GM18951 (cell line): Measurements from ENCODE around the gene CEACAM7.

Experiments used
- POLR2A ChIP-seq: IDR thresholded peaks from 4 replicates; pipeline ENCODE4 v1.6.1; 2011; ENCODE audit warnings: mild to moderate bottlenecking; ENCODE audit not compliant: insufficient read length, insufficient read depth; ENCODE audit errors: extremely low read depth
- in situ Hi-C: fragments of 300-500 bp; cut with MboI; formaldehyde crosslinking; loops from one replicate; pipeline ENCODE4 v1.12.0; 2022; ENCODE audit warnings: low sequenced_read_pairs, mixed read lengths, inconsistent platforms; ENCODE audit not compliant: unreplicated experiment

Gene CEACAM7

DNA sequence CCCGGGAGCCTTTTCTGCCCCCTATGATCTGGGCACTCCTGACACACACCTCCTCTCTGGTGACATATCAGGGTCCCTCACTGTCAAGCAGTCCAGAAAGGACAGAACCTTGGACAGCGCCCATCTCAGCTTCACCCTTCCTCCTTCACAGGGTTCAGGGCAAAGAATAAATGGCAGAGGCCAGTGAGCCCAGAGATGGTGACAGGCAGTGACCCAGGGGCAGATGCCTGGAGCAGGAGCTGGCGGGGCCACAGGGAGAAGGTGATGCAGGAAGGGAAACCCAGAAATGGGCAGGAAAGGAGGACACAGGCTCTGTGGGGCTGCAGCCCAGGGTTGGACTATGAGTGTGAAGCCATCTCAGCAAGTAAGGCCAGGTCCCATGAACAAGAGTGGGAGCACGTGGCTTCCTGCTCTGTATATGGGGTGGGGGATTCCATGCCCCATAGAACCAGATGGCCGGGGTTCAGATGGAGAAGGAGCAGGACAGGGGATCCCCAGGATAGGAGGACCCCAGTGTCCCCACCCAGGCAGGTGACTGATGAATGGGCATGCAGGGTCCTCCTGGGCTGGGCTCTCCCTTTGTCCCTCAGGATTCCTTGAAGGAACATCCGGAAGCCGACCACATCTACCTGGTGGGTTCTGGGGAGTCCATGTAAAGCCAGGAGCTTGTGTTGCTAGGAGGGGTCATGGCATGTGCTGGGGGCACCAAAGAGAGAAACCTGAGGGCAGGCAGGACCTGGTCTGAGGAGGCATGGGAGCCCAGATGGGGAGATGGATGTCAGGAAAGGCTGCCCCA lies 8.5 kb upstream of the CEACAM7 start:
- no peak for TF ChIP-seq POLR2A
- in situ Hi-C loops: no loop called here

DNA sequence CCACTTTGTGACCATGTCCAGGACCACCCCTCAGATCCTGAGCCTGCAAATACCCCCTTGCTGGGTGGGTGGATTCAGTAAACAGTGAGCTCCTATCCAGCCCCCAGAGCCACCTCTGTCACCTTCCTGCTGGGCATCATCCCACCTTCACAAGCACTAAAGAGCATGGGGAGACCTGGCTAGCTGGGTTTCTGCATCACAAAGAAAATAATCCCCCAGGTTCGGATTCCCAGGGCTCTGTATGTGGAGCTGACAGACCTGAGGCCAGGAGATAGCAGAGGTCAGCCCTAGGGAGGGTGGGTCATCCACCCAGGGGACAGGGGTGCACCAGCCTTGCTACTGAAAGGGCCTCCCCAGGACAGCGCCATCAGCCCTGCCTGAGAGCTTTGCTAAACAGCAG lies 7.7 kb upstream of the CEACAM7 start:
- in situ Hi-C loops: no loop called here
- TF ChIP-seq POLR2A: no peak

GRCh38 chr19:41694831-41695635 lies 7.0 kb upstream of the CEACAM7 start:
- in situ Hi-C loops: no loop called here
- TF ChIP-seq POLR2A: no peak

DNA sequence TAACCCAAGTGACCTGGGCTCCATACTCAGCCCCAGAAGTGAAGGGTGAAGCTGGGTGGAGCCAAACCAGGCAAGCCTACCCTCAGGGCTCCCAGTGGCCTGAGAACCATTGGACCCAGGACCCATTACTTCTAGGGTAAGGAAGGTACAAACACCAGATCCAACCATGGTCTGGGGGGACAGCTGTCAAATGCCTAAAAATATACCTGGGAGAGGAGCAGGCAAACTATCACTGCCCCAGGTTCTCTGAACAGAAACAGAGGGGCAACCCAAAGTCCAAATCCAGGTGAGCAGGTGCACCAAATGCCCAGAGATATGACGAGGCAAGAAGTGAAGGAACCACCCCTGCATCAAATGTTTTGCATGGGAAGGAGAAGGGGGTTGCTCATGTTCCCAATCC lies 6.1 kb upstream of the CEACAM7 start:
- in situ Hi-C loops: no loop called here

DNA sequence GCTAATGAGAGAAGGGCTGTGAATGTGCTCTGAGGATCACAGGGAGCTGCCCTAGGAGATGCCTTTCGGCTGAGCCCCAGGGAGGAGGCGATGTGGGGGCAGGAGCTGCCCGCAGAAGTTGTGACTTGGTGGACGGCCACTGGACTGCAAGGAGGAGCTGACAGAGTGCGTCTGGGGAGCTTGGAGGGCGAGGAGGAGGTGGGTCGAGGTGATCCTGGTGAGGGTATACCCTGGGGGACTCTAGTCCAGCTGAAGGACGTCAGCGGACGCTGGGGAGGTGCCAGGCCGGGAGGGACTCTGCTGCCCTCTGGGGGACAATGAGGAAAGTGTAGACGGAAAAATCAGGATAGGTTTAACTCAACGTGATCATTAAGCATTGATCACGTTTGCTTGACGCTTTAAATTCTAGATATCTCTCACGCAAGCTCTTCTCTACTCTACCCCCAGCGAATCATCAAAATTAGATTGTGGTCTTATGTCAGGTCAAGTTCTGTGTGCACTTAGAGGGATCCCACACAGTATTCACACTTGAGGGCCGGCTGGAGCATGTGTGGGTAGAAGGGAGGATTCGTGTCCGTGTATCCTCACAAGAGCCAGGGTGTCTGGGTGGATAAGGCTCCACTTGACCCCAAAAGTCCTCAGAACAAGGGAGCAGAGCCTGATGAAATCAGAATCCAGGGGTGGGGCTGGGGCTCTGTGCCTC lies 3.3 kb upstream of the CEACAM7 start:
- TF ChIP-seq POLR2A: no peak
- in situ Hi-C loops: no loop called here

More for the DNA sequence above, 6.1 kb upstream of the CEACAM7 start:
- TF ChIP-seq POLR2A: no peak

DNA sequence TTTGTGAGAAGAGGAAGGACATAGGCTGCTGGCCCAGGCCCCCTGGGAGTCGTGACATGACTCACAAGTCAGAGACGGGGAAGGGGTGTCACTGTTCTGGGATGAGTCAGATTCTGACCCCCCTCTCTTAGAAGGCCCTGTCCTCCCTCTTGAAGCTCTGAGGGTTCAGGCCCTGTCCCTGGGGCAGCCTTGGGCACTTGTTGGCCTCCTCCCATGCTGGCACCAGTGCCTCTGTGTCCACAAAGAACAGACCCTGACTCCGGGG lies 2.7 kb upstream of the CEACAM7 start:
- in situ Hi-C loops: no loop called here

DNA sequence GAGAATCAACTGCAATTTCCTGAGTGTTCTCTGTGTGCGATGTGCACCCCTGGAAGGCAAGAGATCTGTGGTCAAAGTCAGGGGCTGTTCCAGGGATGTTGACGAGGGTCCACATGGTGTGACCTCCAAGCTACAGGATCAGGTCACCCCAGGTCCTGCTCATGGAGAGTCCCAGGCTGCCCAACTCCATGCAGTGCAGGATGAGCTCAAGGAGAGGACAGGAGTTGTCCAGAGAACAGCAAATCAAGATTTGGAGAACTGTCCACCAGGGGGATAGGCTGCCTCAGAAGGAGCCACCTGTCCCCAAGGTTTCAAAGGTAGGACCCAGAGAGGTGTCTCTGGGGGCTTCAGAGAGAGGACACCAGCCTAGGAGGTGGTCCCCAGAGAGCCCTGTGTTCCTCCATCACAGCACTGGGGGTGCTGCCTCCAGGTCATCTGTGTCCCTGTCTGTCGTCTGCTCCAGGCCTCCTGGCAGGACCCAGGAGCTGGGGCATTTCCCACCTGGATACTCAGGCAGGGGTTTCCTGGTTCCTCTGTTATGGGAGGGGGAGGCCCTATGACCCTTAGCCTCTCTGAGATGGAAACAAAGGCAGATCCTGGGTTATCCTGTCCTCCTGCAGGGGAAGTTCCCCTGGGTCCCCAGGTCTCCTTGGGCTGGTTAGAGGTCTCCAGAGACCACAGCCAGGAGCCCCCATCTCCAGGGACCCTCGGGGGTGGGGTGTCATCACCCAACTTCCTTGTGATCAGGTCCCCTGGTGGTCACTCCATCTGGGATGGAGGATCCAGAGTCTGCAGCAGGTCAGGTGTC lies 2.1 kb upstream of the CEACAM7 start:
- in situ Hi-C loops: no loop called here
- TF ChIP-seq POLR2A: no peak

More for the DNA sequence above, 2.7 kb upstream of the CEACAM7 start:
- no peak for TF ChIP-seq POLR2A

DNA sequence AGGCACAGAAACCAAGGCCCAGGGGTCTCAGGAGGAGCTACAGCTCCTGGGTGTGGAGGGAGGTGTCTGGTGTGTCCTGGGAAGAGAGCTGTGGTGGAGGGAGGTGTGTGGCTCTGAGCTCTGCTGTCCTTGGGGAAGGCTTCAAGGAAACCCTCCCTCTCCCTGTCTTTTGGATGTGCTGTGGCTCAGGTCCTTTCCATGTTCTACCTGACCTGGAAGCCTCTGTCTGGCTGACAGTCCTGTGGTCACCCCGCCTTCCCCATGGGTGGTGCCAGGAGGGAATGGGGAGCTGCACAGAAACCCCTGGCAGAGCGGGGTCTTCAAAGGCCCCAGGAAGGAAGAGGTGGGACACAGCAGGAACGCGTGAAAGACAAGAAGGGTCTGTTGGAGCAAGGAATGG lies 617 bp upstream of the CEACAM7 start:
- in situ Hi-C loops: no loop called here
- TF ChIP-seq POLR2A: no peak

GRCh38 chr19:41687419-41687818 lies 651 bp downstream of the CEACAM7 start:
- no peak for TF ChIP-seq POLR2A
- in situ Hi-C loops: no loop called here

DNA sequence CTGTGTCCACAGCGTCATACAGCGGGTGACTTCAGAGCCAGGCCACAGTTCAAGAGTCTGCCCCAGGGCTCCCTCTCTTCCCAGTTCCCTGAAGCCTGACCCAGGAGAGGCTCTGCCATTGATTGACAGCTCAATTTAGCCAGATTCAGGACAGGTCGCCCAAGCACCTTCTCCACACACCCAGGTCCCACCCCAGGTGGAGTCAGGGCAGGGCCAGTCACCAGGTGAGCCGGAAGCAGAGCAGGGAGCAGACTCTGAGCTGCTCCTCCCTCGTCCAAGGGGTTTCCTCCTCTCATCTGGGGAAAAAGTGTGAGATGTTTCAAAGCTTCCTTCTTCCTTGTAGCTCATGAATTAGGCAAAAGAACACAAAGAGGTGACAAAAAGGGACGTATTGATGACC lies 5.6 kb downstream of the CEACAM7 start:
- in situ Hi-C loops: no loop called here
- TF ChIP-seq POLR2A: no peak

DNA sequence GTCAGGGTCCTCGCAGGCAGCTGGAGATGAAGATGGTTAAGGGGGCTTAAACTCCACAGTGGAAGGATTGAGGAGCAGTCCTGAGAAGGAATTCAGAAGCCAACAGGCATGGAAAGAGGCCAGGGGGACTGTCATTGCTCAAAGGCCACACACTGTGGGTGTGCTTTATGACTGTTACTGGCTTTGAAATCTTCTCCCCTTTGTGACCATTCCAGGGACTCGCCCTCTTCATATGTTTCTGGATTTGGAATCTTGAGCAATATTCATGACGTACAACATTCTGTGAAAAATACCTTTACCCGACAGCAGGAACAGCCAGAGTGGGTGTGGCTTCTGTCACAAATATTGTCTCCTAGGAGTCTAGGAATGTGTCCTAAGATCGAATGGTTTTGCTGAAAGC lies 16.6 kb downstream of the CEACAM7 start:
- TF ChIP-seq POLR2A: no peak
- in situ Hi-C loops: no loop called here

DNA sequence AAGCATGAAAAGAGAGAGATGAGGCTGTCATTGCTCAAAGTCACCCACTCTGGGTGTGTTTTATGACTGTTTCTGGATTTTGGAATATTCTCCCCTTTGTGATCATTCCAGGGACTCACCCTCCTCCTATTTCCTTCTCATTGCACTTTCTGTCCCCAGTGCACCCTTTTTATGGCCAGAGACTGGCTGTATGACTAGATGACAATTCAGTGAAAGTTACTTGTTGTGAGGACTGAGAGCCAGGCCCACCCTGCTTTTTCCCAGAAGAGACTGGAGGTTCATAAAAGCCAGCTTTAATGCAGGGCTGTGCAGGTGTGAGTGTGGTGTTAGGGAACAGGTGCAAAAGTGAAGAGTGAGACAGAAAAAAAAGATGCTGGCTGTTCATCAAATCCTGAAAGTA lies 17.3 kb downstream of the CEACAM7 start:
- TF ChIP-seq POLR2A: no peak
- in situ Hi-C loops: no loop called here

- no peak for TF ChIP-seq POLR2A
- in situ Hi-C loops: no loop called here
These were observed 19.8 kb downstream of the CEACAM7 start for GRCh38 chr19:41668315-41668714.

DNA sequence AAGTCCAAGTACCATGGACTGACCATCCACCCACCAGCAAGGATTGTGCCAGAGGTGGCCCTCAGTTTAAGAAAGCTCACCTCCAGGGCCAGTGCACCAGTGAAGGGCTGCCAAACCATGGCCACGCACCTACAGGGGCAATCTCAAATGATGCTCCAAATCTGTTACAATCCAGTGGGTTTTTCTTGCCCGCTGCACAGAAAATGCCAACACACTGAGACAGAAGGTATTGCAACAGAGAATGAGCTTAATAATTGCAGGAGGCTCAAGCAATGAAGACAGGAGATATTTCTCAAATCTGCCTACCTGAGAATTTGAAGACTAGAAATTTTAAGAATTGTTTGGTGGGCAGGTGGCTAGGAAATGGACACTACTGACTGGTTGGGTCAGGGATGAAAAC lies 22.0 kb downstream of the CEACAM7 start:
- no peak for TF ChIP-seq POLR2A
- in situ Hi-C loops: no loop called here
